GM18951 (cell line): ENCODE data around the gene PYCARD.
"Not testable (repeated sequence)": the region's sequence is repeated elsewhere in the genome, so short reads cannot be mapped to it uniquely, and the experiment has no call there.

ENCODE experiments used
- POLR2A ChIP-seq: IDR thresholded peaks from 4 replicates; pipeline ENCODE4 v1.6.1; 2011; ENCODE audit warnings: mild to moderate bottlenecking; ENCODE audit not compliant: insufficient read length, insufficient read depth; ENCODE audit errors: extremely low read depth
- in situ Hi-C: fragments of 300-500 bp; cut with MboI; formaldehyde crosslinking; loops from one replicate; pipeline ENCODE4 v1.12.0; 2022; ENCODE audit warnings: low sequenced_read_pairs, mixed read lengths, inconsistent platforms; ENCODE audit not compliant: unreplicated experiment

The PYCARD gene

DNA sequence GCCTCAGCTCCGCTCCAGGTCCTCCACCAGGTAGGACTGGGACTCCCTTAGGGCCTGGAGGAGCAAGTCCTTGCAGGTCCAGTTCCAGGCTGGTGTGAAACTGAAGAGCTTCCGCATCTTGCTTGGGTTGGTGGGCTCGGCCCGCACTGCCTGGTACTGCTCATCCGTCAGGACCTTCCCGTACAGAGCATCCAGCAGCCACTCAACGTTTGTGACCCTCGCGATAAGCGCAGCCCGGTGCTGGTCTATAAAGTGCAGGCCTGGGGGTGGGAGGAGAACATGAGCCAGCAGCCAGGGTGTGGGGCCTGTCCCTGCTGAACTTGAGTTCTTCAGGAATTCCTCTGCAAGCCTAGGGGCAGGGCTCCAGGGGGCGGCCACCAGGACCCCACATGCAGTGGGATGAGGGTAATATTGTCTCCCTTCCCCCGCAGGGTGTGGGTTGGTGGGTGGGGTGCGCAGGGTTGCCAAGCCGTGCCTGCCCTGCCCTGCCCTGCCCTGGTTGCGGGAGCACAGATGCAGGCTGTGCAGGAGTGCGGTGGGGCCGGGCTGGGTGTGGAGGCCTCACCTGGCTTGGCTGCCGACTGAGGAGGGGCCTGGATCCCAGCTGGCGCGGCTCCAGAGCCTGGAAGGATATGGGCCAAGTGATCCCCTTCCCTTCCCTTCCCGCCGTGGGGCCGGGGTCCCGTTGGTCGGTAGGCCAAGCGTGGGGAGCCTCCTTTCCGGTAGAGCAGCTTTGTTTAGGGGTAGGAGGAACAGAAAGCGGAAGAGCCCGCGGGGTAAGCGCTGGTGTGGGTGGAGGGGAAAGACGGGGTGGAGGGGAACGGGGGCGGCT is 762 bp downstream of the PYCARD start:
- TF ChIP-seq POLR2A, result no peak
- in situ Hi-C loops, result no loop called here

DNA sequence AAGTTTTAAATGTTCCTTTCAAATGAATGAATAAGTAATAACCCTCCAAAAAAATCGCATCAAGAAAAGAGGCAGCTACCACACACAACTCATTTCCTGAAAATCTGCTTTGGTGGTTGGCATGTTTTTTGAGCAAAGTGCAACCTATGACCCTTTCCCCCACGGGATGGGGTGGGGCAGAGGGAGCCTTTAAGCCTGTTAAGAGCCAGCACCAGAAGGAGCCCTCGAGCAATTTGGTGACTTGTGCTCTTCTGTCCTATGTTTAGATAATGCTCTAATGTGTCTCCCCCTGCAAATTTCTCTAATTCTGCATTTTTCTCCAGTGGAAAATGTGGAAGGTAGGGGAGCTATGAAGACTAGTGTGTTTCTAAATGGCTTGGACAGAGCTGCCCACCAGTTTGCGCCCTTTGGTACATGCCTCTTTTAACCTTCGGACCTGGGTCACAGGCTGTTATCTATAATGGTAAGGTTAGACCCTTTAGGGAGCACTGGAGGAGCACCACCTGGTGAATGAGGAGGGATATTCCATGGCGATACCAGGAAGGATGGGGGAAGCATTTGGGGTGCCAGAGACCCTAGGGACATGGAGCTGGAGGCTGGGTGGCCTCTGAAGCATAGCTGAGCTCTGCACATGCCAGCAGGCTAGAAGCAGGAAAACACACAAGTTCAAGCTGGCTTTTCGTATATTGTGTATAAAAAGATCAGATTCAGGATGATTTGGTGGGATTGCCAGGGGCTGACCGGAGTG is 1.6 kb downstream of the PYCARD start:
- TF ChIP-seq POLR2A, result no peak
- in situ Hi-C loops, result no loop called here

DNA sequence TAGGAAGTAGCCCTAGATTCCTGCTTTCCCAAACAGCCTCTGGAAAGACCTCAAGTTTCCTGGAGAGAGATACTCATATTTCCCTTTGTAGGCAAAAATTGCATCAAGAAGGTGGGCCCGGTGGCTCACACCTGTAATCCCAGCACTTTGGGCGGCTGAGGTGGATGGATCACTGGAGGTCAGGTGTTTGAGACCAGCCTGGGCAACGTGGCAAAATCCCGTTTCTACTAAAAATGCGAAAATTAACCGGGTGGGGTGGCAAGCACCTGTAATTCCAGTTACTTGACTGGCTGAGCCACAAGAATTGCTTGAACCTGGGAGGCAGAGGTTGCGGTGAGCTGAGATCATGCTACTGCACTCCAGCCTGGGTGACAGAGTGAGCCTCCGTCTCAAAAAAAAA is 2.4 kb downstream of the PYCARD start:
- in situ Hi-C loops, result not testable (repeated sequence)

DNA sequence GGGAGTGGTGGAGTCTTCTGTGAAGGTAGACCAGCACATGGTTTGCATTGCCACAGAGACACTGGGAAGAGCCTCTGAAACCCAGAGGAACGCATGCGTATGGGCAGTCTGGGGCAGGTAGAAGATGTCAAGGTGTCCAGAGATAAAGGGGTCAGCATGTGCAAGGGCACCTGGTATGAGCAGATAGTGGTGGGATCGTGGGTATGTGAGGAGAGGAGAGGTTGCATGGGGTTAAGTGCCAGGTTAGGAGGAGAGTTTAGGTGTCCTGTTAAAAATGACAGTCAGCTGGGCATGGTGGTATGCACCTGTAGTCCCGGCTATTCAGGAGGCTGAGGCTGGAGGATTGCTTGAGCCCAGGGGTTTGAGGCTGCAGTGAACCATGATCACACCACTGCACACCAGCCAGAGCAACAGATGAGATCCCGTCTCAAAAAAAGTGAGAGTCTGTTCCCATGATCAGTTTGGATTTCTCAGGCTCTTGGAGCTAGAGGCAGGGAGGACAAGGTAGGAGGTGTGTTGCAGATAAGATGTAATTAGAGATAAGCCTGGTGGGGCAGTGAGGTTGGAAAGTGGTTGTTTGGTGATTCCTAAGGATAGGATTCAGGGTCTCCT is 3.0 kb downstream of the PYCARD start:
- in situ Hi-C loops, result no loop called here
- no peak for TF ChIP-seq POLR2A

DNA sequence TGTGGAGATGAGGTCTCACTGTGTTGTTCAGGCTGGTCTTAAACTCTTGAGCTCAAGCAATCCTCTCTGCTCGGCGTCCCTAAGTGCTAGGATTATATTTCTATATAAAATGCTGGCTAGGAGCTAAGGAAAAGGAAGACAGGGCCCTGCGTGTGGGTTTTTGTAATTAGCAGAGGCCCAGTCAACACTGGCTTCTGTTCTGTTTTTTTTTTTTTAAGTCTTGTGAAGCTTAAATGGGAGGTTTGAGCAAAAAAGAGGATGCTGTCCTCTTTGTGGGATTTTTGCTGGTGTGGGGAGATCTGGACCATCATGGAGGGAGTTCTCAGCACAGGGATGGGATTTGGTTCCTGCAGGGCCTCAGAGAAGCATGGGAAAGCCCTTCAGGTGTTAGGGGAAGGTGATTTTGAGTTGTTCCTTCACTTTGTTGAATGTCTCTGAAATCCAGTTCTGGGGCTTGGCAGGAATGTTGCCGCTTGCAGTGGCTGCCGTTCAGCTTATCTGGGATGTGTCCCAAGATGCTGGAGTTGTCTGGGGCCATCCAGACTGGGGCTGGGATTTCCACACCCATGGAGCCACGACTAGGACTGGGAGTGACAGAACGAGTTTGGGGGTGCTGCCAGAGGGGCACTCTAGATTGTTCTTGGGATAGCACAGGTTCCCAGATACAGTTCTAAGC is 4.2 kb downstream of the PYCARD start:
- in situ Hi-C loops, result no loop called here
- TF ChIP-seq POLR2A, result no peak

DNA sequence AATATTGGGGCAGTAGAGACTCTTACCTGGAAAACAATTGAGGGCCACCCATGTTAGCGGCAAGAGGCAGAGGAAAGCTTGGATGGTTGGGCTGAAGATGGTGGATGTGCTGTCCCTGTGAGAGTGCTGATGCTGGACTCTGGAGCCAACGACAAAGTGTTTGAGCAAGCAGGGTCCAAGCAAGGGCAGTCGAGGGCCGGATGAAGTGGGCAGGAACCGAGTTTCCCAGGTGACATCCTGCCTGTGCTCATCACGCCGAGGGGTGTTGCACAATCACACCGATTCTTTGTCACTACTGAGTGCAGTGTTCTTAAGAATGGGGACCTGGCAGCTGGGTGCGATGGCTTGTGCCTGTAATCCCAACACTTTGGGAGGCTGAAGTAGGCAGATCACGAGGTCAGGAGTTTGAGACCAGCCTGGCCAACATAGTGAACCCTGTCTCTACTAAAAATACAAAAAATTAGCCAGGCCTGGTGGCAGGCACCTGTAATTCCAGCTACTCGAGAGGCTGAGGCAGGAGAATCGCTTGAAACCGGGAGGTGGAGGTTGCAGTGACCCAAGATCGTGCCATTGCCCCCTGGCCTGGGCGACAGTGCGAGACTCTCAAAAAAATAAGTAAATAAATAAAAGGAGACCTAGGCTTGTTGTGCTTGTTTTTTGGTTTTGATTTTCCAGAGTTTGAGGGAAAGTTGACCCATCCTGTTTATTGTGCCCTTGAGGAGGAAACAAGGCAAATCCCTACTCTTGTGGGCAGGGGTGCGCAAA is 6.1 kb downstream of the PYCARD start:
- in situ Hi-C loops, result no loop called here
- no peak for TF ChIP-seq POLR2A

DNA sequence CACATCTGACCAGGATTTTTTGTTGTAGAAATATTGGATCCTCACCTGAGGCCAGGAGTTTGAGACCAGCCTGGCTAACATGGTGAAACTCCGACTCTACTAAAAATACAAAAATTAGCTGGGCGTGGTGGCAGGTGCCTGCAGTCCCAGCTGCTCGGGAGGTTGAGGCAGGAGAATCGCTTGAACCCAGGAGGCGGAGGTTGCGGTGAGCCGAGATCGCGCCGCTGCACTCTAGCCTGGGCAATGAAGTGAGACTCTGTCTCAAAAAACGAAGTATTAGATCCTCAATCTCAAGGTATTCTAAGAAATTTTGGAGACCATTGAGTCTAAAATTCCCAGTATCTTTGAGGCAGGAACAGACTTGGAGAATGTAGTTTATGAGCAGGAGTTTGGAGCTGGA is 6.7 kb downstream of the PYCARD start:
- in situ Hi-C loops, result not testable (repeated sequence)

DNA sequence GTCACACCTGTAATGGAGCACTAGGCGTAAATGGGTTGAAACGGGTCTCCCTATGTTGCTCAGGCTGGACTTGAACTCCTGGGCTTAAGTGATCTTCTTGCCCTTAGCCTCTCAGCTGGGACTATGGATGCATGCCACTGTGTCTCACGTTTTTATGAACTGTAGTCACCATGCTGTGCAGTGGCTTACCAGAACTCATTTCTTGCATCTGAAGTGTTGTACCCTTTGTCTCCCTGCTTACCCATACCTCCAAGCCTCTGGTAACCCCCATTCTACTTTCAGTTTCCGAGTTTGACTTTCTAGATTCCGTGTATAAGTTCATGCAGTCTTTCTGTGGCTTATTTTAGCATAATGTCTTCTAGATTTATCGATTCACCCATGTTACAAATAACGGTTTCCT is 7.7 kb downstream of the PYCARD start:
- in situ Hi-C loops, result no loop called here
- TF ChIP-seq POLR2A, result no peak

DNA sequence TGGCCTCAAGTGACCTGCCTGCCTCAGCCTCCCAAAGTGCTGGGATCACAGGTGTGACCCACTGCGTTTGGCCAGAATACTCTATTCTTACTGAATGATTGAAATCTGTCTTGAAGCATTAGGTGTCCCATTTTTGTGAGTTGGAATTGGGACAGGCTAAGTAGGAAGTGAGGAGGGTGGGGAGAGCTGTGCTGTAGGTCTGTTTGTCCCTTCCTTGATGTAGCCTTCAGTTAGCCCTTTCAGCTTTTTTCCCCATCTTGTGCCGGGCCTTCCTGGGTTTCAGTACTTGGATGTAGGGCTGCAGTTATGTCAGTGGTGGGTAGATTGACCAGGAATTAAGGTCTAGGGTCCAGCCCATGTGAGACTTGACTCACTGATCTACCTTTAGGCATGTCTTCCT is 8.7 kb downstream of the PYCARD start:
- TF ChIP-seq POLR2A, result no peak
- in situ Hi-C loops, result no loop called here

DNA sequence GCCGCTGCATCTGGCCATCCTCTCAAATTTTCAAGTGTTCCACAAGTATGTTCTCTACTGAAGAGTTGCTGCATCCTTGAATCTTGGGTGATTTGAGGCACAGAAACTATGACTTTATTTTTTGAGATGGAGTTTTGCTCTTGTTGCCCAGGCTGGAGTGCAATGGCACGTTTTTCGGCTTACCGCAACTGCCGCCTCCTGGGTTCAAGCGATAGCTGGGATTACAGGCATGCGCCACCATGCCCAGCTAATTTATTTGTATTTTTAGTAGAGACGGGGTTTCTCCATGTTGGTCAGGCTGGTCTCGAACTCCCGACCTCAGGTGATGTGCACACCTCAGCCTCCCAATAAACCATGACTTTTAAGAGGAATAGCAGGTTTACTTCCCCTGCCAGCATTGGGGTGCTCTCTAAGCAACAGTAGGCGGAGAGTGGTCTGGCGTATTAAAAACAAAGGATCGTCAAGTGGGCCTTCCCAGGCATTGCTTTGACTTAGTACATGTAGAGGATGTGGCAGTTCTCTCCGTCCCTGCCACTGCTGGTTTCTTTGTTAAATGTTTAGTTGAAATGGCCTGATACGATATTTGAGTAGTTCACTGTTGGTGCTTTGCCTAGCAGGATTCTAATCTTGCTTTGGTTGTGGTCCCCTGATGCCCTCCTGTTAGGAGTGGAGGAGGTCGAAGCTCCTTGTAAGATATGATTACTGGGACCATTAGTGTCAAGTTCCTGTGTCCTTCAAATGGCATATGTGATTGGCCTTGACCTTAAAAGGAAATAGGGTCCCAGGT is 9.5 kb downstream of the PYCARD start:
- in situ Hi-C loops, result no loop called here
- peak; percentile 8 for TF ChIP-seq POLR2A

DNA sequence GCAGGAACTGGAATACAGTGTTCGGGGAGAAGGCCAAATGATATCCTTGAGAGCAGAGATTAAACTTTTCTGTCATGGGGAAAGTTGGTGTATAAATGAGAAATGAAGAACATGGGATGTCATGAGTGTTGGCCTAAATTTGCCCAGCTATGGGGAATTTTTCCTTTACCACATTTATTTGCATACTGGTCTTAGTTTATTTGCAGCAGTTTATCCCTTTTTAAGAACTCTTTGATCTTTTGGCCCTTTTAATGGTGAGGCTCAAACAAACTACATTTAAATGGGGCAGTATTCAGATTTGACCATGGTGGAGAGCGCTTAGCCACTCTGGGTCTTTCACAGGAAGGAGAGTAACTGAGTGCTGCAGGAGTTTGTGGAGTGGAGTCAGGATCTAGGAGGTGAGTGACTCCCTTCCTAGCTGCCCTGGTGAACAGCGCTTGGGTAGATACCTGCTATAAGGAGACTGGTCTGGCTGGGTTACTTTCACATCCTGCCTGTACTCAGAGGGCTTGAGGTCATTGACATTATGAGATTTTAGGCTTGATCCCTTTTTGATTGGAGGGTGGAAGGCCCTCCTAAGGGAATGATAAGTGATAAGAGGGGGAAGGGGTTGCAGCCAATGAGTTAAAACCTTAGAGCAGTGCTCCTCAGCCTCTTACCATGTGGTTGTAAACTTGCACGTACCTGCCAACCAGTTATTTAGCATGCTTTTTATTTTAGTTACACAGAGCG is 10.7 kb downstream of the PYCARD start:
- no peak for TF ChIP-seq POLR2A
- in situ Hi-C loops, result no loop called here
